Stimulated activated CD4-positive, alpha-beta T cell treated with anti-CD3 and anti-CD28 coated beads, Interleukin-12 subunit alpha, Interleukin-12 subunit beta, amount 100 ng/mL, for 4 hours (primary cell): ENCODE results near the gene ZC3H12C.

Experiments
- DNase-seq: peaks from one replicate; pipeline ENCODE4 v3.0.0-alpha.2; 2020

Gene ZC3H12C

DNA sequence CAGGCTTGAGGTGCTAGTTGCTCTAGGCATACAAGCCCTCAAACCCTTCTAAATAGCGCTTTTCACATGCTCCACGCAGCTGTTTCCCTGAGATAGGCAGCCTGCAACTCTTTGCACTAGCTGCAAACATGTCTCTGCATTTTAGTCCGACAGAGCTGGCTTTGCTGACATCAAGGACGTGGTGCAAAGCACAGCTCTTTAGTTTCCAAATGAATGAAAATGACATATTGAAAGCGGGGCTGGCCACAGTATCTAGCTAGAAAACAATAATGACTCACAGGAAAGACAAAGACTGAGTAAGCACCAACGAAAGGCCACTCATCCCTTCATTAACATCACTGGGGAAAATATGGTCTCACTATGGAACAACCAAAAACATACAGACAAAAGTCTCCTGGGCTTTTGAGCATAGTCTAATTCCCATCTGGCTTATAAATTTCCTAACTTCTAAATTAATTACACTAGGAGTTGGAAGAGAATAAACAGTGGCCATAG is 15.3 kb upstream of the ZC3H12C start:
- no peak for DNase-seq

- DNase-seq: no peak
These were observed 14.2 kb upstream of the ZC3H12C start for GRCh38 chr11:110078923-110079544.

- no peak for DNase-seq
These were observed 13.5 kb upstream of the ZC3H12C start for GRCh38 chr11:110079726-110080125.

- DNase-seq: no peak
These were observed 11.5 kb upstream of the ZC3H12C start for GRCh38 chr11:110081462-110082376.

DNA sequence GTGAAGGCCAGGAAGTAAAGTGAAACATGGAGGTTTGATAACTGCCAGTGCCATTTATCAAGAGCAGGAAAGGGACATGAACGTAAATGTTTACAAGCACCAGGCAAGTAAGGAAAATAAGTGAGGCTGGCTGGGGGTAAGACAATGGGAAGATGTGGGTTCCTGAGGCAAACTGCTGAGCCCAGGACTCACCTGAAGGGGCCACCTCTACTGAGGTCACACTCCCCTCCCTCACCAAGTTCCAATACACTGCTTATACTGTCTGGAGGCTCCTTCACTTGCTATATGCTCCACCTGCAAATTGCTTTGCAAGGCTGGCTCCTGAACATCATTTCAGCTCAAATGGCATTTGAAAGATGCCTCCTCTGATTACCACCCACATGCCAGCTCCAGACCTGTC is 10.3 kb upstream of the ZC3H12C start:
- no peak for DNase-seq

- no peak for DNase-seq
These were observed 7.8 kb upstream of the ZC3H12C start for GRCh38 chr11:110085255-110085838.

DNA sequence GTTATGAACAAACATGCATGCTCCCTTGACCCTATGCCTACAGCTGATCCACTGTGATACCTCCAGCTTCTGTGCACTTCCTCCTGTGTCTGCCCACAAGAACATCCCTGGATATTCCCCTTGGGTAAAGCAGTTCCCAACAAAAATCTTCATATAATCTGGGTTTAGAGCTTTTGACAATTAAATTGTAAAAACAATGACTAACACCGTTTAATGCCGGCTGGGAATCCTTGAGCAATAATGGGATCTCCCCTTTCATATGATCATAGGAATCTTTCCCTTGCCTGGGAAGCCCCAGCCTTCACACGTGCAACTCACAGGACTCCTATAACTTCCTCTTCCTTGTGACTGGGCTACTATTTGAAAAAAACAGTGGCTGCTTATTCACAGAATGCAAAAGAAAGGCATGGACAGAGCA is 6.3 kb upstream of the ZC3H12C start:
- no peak for DNase-seq

DNA sequence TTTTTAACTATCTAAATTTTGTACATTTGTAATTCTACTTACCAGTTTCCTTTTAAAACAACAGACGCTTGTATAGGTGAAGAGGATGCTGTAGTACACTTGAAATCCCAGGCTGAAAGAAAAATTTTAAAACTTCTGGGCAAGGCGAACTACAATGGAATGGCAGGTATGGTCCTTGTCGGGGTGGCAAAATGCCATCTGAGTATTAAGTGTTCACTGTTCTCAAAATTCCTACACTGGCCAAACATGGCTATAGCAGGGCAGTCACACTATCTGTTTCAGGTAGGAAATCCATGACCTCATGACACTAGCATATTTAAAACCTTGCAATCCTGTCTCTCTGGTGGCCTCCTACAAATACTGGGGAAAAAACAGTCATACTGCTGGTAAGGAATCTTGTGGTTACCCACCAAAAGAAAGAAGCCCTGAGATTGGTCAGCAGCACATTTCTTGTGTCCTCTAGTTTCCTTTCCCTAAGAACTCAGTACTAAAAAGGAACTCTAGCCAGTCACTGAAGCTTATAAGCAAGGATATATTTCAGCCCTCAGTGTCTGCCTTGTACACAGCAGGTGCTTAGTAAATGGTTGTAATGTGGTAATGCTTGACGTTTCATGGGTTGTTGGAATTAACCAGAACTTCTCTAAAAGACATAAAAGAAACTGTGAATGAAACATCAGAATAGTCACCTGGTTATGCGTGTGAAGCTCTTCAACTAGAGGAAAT is 5.2 kb upstream of the ZC3H12C start:
- DNase-seq: no peak

DNA sequence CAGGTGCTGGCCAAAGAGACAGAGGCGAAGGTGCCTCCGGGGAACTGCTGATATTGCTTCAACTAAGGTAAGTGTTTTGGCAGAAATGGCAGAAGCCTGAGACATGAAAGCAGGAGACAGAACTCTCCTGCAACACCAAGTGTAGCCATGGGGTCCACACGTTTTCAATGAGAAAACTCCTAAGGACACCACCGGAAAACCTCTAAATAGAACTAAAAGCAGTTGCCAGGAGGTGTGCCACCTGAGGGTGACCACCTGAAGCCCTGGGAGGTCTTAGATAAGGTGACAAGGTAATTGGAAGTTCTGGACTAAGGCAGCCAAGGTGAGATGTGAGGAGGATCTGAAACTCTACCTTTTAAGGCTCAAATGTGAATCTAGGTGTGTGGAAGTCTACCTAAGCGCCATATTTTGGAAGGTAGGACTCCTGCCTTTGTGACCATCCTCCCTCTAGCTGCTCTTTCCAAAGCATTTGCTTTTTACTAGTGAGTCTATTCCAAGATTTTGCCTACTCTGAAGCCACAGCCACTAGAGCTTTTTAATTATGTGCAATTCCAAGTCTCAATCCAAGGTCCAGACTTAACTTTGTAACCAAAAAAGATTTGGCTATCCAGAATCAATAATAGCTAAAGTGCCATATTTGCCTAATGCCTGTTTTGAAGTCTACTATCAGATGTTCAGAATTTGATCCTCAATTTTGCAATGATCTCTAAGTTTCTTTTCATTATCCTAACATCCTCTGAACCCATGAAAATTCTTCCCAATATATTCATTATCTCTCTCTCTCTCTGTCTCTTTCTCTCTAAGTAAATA is 4.5 kb upstream of the ZC3H12C start:
- DNase-seq: no peak

GRCh38 chr11:110089617-110090282 is 3.4 kb upstream of the ZC3H12C start:
- DNase-seq: no peak

GRCh38 chr11:110090466-110091026 is 2.6 kb upstream of the ZC3H12C start:
- no peak for DNase-seq

- DNase-seq: no peak
These were observed 1.1 kb upstream of the ZC3H12C start for GRCh38 chr11:110092111-110092514.

- no peak for DNase-seq
These were observed 460 bp downstream of the ZC3H12C start for GRCh38 chr11:110093407-110094297.

DNA sequence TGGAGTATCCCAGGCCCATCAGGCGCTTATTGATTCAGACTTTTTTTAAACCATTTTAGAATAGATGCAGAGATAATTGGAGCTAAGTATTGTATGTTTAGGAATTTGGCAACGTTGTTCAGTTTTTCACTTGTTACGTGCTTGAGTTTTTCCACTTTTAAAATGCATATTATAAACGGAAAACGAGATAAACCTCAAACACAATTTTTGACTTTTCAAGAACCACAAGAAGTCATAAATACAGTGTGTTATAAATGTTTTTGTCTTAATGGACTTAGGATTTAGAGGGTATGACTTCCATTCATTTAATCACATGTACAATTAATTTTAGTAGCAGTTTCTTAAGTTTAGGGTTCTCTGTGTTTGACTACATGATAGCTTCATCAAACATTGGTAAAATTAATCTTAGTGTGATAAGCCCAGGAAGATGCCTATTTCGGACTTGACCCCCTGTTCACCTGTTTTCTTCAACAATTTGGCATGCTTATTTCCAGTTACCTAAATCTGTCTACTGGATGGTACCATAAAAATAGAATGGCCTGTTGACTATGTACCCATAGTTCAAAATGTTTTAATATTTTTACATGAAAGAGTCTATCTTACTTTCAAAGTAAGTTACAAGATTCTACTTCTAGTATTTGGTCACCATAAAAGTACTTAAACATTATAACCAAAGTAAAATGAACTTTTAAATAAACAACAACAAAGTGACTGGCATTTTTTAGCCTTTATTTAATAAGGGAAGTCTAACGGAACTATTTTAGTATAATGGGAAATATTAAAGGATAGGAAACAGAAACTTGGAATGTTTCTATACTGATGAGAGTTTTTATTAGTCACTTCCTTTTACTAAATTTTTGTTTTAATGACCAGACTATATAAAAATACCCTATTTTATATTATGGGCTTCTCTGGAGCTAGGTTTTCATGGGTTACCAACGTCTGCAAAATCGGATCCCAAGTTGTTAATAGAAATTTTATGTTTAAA is 1.4 kb downstream of the ZC3H12C start:
- DNase-seq: no peak

GRCh38 chr11:110095554-110095953 is 2.4 kb downstream of the ZC3H12C start:
- DNase-seq: no peak

GRCh38 chr11:110096496-110096895 is 3.3 kb downstream of the ZC3H12C start:
- no peak for DNase-seq

GRCh38 chr11:110097459-110098012 is 4.3 kb downstream of the ZC3H12C start:
- no peak for DNase-seq

DNA sequence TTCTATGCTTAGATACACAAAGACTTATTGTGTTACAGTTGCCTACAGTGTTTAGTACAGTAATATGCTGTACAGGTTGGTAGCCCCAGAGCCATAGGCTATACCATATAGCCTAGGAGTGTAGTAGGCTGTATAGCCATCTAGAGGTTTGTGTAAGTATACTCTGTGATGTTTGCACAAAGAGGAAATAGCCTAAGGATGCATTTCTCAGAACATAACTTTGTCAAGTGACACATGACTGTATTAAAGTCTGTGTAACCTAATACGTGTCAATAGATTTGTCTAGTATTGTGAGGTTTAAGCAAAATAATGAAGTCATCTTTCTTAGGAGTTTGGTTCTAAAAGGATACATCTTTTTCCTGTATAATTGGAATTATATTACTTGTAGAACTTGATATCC is 5.5 kb downstream of the ZC3H12C start:
- no peak for DNase-seq
